HG03196 (cell line): ENCODE data around the gene PERM1.

ENCODE experiments used
- ATAC-seq: cut with Tn5 transposase; IDR thresholded peaks from one replicate; pipeline ENCODE4 v1.9.1; 2021; ENCODE audit not compliant: unreplicated experiment

Gene PERM1

DNA sequence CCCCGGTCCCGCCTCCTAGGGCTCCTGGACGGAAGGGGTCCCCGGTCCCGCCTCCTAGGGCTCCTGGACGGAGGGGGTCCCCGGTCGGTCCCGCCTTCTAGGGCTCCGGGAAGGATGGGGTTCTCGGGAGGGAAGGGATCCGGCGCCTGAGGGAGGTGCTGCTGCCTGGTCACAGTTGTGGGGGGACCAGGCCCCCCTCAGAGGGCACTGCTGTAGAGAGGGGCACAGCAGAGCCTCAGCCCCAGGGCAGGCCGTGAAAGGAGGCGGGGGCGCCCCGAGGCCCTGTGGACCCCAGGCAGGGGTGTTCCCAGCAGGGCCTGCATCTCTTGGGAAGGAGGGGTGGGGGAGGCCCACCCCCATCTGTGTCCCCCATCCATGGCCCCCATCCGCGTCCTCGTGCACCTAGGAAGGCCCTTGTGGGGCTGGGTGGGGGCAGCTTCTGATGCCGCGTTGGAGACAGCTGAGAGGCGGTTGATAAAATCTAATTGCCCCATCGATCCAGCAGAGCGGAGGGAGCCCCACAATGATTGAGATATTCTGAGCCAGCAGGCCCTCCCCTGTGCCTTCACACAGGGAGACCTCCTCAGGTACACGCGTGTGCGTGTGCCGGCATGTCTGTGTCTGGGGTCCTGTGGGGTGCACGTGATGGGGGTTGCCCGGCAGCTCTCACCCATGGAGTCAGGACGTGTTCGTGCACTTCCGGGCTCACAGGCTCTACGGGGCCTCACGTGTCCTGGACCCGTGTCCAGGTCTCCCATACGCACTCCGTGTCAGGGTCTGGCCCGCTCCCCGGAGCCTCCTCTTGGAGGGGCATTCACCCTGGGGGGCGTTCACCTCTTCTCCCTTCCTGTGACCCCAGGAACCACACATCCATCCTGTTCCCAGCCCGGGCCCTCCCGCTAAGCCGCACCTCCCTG, 45.3 kb downstream of the PERM1 start:
- ATAC-seq: no peak

DNA sequence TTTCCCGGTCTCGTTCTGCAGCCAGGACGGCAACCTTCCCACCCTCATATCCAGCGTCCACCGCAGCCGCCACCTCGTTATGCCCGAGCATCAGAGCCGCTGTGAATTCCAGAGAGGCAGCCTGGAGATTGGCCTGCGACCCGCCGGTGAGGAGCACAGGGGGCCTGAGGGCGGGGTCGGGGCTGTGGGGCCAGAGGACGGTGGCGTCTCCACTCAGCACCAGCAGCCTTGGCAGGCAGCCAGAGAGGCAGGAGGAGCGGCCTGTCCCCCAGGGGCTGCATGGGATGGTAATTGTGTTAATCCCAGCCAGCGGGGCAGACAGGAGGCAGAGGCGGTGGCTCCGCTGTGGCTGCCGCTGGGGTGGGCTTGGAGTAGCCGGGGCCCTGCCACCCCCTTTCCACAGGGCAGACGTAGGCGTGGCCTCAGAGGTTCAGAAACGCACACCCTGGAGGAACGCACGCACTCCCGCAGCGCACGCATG, 46.1 kb downstream of the PERM1 start:
- ATAC-seq: no peak

GRCh38 chr1:934991-935750, 46.7 kb downstream of the PERM1 start:
- no peak for ATAC-seq

DNA sequence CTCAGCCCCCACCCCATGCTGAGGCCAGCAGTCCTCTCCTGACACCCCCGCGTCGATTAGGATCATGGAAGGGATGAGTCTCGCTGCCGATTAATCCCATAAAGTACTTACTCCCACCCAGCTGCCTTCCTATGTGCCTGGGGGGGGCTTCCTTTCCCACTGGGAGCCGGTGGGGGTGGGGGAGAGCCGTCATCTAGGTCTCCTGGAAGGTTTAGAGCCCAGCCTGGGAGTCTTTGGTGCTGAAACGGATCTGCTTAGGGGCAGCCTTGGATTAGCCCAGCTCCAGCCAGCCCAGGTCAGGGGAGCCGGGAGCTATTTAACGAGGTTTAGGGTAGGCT, 48.3 kb downstream of the PERM1 start:
- no peak for ATAC-seq

DNA sequence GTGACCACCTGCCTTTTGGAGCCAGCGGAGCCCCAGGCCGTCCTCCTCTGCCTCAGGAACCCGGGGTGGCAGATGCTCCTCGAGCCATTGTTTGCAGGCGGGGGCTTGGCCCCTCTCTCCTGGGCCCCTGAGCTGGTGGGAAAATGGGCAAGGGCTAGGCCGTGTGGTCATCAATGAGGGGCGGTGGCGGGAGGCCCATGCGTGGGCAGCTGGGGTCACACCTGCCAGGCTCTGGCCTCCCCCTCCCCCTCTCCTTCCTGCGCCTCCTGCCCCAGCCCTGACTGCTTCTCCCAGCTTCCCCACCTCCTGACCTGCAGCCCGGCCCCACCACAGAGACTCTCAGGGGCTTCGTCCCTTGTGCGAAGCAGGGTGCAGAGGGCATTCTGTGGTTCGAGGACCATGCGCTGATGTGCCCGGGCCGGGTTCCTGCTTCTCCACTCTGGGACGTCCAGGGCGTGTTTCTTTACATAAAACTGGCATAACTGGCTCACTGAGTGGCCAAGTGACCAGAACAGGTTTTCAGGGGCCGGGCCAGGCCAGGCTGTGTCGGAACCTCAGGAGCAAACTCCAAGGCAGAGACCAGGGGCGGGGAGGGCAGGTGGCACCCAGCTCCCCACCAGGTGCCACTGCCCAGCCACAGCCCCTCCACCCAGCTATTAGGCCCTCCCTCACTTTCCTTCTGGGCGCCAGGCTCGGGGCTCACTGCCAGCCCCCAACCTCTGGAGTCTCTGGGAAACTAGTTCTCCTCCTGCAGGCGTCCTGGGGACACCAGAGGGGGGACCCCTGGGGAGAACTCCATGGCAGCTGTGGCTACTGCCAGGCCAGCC, 48.9 kb downstream of the PERM1 start:
- no peak for ATAC-seq

GRCh38 chr1:932173-932510, 49.8 kb downstream of the PERM1 start:
- no peak for ATAC-seq

- ATAC-seq: no peak
These were observed 50.3 kb downstream of the PERM1 start for GRCh38 chr1:931380-932172.

- no peak for ATAC-seq
These were observed 51.2 kb downstream of the PERM1 start for GRCh38 chr1:930633-931138.

- no peak for ATAC-seq
These were observed 51.9 kb downstream of the PERM1 start for GRCh38 chr1:929712-930632.

- no peak for ATAC-seq
These were observed 52.9 kb downstream of the PERM1 start for GRCh38 chr1:928825-929661.

DNA sequence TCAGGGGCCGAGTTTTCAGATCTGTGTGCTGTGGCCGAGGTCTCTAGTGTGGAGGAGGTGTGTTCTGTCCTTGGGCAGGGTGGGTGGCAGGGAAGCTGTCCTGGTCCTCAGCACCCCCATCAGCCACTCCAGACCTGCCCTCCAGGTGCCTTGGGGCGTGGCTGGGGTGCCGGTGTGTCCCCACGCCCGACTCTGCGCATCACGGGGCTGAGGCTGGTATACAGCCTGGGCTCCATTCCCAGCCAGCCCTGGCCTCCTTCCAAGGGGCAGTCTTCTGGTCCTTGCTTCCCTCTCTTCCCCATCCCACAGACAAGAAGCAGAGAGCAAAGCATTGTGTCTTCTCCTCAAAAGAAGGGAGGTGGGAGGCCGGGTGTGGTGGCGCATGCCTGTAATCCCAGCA, 54.1 kb downstream of the PERM1 start:
- ATAC-seq: no peak

GRCh38 chr1:927234-927633, 54.7 kb downstream of the PERM1 start:
- ATAC-seq: no peak

GRCh38 chr1:925561-926421, 56.1 kb downstream of the PERM1 start:
- ATAC-seq: no peak
